GM18511 (cell line): ENCODE data around the gene RXRB.
"Not testable (repeated sequence)": the region's sequence is repeated elsewhere in the genome, so short reads cannot be mapped to it uniquely, and the experiment has no call there.

Experiments used
- ATAC-seq: cut with Tn5 transposase; IDR thresholded peaks from one replicate; pipeline ENCODE4 v1.9.1; 2021; ENCODE audit warnings: mild to moderate bottlenecking, moderate library complexity; ENCODE audit not compliant: unreplicated experiment

RXRB gene

DNA sequence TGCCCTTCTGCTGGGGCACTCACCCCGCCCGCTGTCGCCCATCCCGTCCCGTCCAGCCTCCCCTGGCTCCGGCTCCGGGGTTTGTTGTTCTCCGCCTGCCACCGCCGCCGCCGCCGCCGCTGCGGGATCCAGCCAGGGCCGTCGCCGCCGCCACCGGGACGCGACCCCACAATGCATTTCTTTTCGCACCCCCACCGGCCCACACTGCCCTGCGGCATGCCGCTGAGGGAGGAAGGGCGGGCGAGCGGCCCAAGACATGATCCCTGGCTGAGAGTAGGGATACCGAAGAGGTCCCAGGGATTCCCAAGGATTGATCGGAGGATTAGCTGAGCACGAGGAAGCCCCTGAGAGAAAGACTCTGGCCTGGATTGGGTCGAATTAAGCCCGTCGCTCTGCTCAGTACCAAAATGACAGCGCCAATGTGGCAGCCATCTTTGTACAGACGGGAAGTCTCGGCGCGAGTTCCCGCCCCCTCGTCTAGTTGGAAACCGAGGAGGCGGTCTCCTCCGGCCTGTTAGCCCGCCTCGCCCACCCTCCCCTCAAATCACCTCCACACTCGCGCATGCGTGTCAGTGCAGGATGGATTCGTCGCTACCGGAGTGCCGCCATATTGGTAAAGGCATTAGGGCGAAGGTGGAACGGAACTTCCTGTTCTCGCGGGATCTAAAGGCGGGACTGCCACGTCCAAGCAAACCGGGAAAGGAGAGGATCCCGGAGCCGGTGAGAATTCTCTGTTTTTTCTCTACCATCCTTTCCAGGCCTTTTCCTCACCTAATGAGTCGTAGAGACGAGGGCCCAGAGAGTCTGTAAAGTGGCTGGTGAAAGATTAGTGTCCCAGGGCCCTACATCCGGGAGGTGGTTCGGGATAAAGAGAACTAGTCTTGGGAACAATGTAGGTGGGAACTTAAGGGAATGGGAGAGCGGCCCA, at the start of gene RXRB, which contains the start of gene SLC39A7:
Gene RXRB (minus strand): TSS at position 447 of the 928 bp plus-strand sequence. CDS start 189 bp downstream, at position 258.
Gene SLC39A7 (plus strand): TSS at position 649 of the 928 bp plus-strand sequence. CDS start 379 bp downstream, outside the sequence.
- ATAC-seq = peak; percentile 59

DNA sequence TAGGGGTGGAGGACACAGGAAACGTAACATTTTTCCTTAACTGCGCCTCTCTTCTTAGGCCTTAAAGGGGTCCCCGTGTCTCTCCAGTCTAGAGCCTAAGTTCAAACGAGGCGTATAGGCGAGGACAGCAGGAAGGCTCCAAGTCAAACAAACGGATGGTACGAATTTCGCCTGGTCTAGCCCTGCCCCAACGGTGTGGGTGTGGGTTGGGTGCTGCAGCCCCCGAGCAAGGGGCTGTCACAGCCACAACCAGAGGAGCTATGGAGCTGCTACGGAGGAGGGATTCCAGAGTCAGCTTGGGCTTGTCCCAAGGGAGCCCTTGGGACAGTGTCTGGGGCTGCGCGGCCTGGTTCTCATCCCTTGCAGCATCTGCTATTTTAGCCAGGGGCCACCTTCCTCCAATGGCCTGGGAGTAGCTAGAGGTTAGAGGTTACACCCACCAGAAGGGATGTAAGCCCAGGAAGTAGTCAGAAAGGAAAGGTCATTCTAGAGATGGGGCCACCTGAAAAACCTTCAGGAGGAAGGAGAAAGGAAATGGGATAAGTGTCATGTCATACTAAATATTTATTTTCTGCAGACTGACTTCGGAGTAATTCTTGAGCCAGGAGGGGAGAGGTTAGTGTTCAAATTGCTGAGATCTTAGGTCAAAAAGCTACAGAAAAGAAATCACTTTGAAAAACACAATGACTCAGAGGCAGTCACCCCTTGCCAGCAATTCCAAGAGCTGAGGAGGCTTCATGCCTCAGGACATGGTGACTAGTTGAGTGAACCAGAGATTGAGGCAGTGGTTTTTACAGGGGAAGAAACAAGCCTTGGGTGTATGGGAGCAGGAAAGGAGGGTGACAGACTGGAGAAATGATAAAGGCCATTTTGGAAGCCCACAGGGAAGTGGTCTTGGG, 49.5 kb upstream of the RXRB start:
- no peak for ATAC-seq

DNA sequence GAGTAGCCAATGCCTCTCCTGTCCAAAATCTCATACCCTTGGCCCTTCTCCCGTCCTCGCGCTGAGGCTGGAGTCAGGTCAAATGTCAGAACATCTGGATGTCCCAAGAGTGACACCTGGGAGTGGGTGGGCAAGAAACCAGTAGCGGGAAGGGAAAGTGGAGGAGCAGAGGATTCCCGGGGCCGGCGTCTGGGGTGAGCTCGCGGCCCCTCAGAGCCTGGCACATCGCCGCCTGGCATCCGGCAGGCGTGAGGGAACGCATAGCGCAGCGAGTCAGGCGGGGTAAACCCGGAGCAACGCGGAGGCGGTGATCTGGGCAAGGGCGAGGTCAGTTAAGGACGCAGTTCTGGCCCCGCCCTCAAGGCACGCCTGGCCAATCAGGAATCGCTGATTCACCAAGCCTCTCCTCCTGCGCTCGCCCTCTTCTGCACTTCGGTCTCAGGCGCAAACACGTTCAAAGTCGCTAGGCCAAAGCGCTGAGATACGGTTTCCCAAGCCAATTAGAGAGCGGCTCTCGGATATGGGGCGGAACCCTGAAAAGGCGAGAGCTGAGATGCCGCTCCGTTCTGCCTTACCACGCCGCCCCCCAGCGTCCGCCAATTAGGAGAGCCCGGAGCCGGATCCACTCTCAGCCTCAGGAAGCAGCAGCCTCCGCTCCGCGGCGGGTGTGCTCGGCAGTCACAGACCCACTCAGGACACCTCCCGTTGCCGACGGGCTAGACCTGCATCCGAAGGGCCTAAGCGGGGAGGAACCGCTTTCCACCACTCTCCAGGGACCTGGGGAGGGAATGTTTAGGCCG, 48.7 kb upstream of the RXRB start:
- ATAC-seq = peak; percentile 90

DNA sequence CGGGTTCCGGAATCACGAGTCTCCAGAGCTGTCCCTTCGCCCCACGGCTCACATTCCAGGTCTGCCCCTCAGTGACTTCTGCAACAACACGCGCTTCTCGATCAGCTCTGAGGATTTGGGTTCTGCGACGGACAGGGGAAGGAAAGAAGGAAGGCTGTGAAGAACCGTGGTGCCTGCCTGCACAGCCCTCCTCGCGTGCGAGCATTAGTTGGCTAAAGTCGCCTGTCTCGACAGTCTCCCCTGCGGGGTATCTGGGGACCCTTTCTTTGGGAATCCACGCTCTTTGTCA, 48.1 kb upstream of the RXRB start:
- peak; percentile 14 for ATAC-seq

DNA sequence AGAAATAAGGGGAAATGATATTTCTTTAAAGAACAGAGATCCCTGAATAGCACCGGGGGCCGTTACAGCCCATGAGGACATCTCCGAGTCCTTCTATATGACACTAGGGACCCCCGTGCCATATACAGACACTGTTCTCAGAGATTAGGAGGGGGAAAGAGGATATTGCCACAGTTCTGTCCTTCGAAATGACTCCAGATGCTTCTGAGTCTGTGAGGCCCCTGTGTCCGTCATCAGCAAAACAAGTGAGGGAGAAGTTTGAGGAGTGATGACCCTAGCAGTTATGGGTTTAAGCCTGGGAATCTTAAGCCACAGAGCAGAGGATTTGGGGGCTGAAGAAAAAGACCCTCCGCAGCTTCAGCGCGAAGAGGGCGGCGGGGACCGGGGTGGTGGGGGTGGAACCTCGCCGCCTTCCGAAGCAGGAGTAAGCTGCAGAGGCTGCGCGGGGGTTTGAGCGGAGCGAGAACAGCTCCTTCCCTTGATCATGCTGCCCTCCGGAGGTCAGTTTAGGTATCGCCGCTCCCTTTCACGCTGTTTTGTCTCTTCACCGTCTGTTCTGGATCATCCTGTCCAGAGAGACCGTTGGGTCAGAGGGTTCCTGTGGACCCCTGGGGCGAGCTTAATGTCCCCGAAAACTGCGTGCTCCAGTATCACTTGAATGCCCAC, 47.6 kb upstream of the RXRB start:
- peak; percentile 43 for ATAC-seq

DNA sequence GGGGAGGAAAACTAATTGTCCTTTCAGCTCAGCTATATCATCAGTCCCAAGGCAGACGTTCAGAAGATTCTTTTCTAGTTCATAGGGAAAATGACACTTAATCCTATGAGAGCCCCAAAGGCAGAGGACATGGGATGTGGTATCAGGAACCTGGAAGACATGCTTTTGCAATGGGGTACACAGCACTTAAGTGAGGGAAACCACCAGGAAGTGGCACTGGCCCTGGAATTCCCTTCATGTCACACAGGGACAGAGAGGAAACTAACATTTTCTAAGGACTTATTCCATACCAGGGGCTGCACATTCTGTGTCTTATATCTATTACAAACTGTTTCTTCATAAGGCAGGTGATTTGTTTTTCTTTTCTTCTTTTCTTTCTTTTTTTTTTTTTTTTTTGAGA, 43.0 kb upstream of the RXRB start:
- ATAC-seq = no peak

DNA sequence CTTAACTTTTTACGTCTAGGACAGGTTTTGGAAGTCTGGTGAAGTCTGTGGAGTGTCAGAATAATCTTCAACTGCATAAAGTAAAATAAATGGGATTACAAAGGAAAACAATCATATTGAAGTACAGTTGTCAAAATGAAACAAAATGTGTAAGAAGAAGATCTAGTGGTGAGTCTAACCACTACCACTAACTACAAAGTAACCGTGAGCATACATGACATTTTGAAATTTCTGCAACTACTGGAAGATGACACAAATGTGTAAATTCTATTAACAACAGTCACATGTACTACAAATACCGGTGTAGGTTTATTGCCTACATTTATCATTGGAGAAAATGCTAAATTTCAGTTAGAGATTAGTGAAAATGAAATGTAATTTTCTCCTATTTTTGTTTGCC, 41.5 kb upstream of the RXRB start:
- no peak for ATAC-seq

DNA sequence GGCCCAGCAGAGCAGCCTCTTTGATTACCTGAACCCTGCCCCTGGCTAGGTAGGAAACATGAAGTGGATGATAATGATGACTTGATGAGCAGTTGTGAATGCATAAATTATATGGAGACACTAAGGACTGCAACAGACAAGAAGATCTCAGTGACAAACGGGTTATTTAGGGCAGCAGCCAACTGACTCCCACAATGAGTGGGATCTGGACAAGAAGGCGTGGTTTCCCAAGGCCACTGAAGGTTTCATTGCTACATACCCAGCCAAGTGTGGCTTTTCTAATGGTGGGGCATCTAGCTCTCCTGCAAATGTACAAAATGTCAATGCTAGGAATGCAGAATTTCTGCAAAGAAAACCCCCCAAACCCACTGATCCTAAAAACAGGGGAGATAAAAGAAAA, 37.3 kb upstream of the RXRB start:
- no peak for ATAC-seq

DNA sequence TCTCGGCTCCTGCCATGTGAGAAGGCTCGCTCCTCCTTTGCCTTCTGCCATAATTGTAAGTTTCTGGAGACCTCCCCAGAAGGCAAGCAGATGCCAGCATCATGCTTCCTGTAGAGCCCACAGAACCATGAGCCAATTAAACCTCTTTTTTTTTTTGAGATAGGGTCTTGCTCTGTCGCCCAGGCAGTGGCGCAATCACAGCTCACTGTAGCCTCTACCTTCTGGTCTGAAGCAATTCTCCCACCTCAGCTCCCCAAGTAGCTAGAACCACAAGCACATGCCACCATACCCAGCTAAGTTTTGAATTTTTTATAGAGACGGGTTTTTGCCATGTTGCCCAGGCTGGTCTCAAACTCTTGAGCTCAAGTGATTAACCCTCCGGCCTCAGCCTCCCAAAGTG, 36.4 kb upstream of the RXRB start:
- ATAC-seq = no peak

DNA sequence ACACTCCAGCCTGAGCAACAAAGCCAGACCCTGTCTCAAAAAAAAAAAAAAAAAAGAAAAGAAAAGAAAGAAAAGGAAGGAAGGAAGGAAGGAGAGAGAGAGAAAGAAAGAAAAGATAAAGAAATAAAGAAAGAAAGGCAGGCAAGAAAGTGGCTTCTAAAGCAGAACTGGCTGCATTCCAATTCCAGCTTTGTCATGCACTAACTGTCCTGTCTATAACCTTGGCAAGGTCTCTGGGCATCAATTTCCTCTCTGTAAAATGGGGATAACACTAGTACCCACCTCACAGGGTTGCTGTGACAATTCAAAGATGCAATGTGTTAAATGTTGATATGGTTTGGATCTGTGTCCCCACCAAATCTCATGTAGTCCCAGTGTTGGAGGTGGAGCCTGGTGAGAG, 35.9 kb upstream of the RXRB start:
- ATAC-seq = no peak

DNA sequence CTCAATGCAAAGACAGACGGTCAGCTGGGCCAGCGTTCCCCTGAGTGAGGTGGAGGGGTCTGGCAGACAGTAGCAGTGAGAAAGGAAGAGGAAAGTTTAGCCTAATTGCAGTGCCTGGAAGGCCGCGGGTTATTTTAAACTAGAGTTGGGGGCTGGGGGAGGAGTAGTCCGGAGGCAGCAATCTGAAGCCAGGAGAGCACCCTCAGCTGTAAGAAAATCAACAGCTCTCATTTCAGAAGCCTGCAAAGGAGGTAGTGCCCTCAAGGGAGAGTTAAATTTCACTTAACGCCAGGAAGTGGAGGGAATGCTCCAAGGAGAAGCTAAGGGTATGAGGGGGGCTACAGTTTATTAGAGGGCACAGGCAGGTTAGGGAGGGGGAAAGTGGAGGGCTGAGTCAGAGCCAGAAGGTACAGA, 34.8 kb upstream of the RXRB start:
- no peak for ATAC-seq

DNA sequence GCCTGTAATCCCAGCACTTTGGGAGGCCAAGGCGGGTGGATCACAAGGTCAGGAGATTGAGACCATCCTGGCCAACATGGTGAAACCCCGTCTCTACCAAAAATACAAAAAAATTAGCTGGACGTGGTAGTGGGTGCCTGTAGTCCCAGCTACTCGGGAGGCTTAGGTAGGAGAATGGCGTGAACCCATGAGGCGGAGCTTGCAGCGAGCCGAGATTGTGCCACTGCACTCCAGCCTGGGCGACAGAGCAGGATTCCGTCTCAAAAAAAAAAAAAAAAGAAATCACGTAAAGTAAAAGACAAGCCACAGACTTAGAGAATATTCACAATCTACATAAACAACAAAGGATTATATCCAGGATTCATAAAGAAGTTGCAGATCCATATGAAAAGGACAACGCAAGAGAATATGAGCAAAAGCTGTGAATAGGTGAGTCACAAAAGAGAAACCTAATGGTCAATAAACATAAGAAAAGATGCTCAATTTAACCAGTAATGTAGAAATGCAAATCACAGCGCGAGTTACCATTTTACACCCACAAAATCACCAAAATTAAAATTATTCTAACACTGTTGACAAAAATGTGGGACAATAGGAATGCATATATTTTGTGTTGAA, 26.1 kb upstream of the RXRB start:
- not testable (repeated sequence) for ATAC-seq

DNA sequence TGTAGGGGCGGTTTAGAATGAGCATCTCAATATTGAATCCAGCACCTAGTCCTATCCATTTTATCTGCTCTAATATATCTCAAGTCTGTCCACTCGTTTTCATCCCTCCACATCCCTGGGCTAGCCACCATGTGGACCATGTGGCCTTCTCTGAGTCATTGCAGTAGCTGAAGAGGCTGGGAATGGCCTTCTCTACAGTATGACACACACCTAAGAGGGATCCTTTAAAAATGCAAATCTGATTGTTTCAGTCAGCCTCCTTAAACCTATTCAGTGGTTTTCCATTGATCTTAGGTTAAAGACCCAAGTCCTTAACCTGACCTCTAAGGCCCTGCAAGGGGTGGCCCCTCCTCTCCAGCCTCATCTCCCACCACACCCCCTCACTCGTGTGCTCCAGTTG, 17.2 kb upstream of the RXRB start:
- no peak for ATAC-seq

DNA sequence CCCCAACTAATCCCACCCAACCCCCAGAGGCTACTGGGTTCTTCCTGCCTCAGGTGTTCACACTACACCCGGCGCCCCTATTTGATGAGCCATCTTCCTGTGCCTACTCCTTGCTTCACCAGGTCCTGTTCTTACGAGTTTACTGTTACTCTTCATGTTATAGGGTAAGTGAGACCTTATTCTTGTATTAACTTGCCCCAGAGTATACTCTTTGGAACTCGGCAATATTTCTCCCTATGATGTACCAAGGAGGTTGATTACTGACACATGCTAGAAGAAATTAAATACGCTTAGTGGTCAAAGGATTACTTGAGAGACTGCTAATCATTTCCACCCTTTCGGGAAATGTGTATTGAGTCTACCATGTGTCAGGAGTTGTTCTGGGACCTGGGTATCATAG, 16.8 kb upstream of the RXRB start:
- ATAC-seq = no peak

DNA sequence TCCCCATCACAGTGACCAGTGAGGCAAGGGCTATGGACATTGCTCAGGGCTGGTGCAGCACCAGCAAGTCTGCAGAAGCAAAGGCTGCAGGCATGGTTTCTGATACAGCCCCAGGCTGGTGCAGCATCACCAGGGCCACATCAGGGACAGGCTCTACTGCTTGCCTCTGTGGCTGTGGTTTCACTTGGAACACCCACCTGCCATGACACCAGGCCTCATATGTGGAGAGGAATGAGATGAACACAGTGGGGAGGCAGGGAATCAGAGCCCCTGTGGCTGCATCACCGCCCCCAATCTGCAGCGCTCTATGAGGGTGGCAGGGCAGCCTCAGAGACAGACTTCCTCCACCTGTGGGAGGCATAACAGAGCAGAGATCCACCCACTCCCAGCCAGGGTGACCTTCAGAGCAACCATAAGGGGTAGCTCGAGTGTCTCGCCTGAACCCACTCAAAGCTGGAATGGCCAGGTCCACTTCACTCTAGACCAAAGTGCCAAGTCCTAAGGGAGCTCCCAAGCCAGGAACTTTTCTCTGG, 15.7 kb upstream of the RXRB start:
- ATAC-seq = no peak

DNA sequence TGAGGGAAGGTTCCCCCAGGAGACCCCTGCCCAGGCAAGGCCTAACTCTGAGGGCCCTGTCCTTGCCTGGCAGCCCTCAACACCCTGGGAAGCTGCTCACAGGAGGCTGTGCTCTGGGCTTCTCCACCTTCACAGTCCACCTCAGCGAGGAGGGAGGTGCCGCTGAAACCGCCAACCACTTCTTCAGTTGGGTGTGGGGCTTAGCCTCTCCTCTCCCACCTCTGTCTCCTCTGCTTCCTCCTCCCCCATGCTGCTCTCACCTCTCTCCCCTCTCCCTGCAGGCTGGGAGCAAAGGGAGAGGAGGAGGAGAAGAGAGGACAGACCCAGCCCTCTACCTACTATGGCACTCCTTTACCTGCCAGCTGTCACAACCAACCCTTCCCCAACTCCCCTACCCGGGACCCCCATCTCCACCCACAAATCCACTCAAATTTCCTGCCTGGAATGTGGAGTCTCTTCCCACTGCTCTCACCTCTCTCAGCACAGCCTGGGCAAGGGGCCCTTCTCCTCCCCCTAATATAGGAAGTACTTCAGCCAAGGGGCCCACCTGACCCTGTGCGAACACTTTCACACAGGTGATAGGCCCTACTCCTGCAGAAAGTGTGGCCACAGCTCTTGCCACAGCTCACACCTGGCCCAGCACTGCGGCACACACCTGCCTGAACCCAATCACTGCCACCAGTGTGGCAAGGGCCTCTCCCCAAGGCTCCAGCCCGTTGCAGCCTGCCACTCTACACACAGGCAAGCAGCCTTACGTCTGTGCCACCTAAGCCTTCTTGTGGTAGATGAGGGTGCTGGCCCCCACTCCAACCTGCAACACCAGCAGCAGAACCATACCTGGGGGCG, 15.0 kb upstream of the RXRB start:
- no peak for ATAC-seq

DNA sequence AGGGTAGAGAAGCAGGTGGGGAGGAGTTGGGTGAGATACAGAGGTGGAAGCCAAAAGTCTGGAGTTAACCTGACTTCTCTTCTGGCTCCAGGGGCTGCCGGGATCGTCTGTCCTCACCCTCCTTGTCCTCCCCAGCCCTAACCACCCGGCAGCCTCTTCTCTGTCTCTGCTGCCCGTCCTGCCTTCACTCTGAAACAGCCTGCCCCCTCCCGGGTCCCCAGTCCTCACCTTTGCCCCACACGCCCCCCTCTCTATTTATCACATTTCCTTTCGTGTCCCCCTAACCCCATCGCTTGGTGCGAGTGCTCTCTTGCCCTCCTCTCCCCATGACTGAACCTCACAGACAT, 13.5 kb upstream of the RXRB start:
- no peak for ATAC-seq

DNA sequence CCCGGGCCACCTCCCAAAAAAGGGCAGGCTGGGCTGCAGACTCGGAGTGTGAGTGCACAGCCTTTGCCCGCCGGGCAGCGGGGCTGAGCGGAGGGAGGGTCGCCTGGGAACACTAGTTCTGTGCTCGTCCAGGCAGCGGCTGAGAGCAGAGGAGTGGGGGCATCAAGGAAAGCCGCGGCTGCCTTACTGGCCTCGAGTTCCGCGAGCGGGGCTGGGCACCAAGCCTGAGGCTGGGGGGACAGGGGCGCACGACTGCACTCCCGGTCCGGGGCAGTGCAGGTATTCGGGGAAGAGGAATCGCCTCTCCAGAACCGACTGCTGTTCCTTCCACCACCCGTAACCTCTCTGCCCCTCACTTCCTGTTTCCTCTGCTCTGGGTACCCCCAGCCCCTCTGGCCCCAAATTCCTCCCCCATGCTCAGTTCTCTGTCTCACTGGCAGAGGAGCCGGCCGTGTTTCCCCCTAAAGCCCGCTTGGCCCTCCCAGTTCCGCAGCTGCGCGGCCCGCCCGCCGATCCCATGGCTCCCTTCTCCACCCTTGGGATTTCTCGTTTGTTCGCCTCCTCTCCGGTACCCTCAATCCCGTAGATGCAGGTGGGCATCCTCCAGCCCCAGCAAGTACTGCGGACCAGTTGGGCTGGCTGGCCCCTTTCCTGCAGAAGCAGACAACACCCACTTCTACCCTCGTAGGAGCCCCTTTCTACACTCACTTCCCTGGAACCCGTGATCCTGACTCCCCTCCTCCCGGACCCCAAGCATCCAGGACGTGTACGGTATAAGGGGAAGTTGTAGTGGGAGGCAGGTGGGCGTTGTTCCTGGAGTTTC, 12.9 kb upstream of the RXRB start:
- ATAC-seq = no peak
